ENCODE measurements around the gene EMC9. TPM values are rescaled to one million over a fixed set of nuclear protein-coding genes. Genes with fewer than 3 reads are reported as not detected.

The EMC9 gene
- total and polyA plus RNA-seq, 10 of the 15 experiments (the other 5 are each of a cell fraction or from before 2014, with no cell fraction given) = 15.3 to 60.5 (median 30.3) TPM

GRCh38 chr14:24190416-24190815, 49.0 kb upstream of the EMC9 start:
- intact Hi-C loops (cut with micrococcal nuclease; ENCODE audit: unreplicated experiment) (no loop called here), in situ Hi-C loops (cut with MboI) (no loop called here)
- peaks cover 9% of the 10 kb centered on the region for H3K4me1 ChIP-seq (ENCODE audit: control insufficient read depth, insufficient read depth, low read length)
- ATAC-seq = no peak
- no peak for DNase-seq (ENCODE audit: low read depth, low spot score)
- WGBS (ENCODE audit: insufficient coverage, insufficient replicate concordance, low lambda C conversion rate, missing lambda C conversion rate) = 83% methylated on average over 10 of the region's 10 CpGs
- CTCF ChIA-PET = interaction anchor here (1.2 to 2.2 kb wide), 2 partner anchors 52 to 106 kb away, joined by 3 to 7 read pairs; partner anchors contain the start of gene TINF2
- no peaks in the 10 kb centered on the region for H3K27me3 ChIP-seq (replicated peaks in 1 of 2; ENCODE audit: control insufficient read depth in 2 of 2, insufficient read depth in 2 of 2, low read length in 1 of 2)
- peaks cover 37% of the 10 kb centered on the region for H3K79me2 ChIP-seq (ENCODE audit: control insufficient read depth, insufficient read depth, low read length)
- FAIRE-seq = no peak
- no peak overlapping the region for H3K4me2 ChIP-seq (ENCODE audit: control insufficient read depth, insufficient read depth)
- RAD21 ChIA-PET (ENCODE audit: unreplicated experiment) = no interaction called here
- TF ChIP-seq JUNB (IDR thresholded peaks at IDR 0.05) (no peak), ZBTB11 (CRISPR knock-in tag; IDR thresholded peaks at IDR 0.05) (no peak), PAX8 (IDR thresholded peaks at IDR 0.05) (no peak), ZSCAN29 (IDR thresholded peaks at IDR 0.05) (no peak), USF1 (IDR thresholded peaks at IDR 0.05; ENCODE audit: borderline replicate concordance, extremely low read length, insufficient read depth, low read depth, low read length) (no peak)
- no peak overlapping the region for H3K4me3 ChIP-seq
- no peak overlapping the region for H2AFZ ChIP-seq (ENCODE audit: control insufficient read depth, low read depth, low read length)
- H3K9ac ChIP-seq (ENCODE audit: control insufficient read depth, insufficient read depth, low read length) = no peak overlapping the region
- BruUV-seq (replicated peaks) = no TSS peak
- peaks cover 2 to 17% of the 10 kb centered on the region in 2 experiments for H3K36me3 ChIP-seq (ENCODE audit: control insufficient read depth in 2 of 2, insufficient read depth in 2 of 2, low read length in 1 of 2)
- SMC1A ChIA-PET (ENCODE audit: uncharacterized antibody, unreplicated experiment) = no interaction called here
- H3K27ac ChIP-seq (ENCODE audit: control insufficient read depth, insufficient read depth) = no peak overlapping the region
- no peaks in the 10 kb centered on the region for H4K20me1 ChIP-seq (ENCODE audit: control insufficient read depth, insufficient read depth)
- POLR2A ChIA-PET = interaction anchor here (1.0 to 2.5 kb wide), 3 partner anchors 23 to 65 kb away, joined by 3 to 10 read pairs (median 3); partner anchors contain the start of genes CHMP4A, PSME2 and RNF31
- no peaks in the 10 kb centered on the region for H3K9me3 ChIP-seq (replicated peaks; ENCODE audit: control insufficient read depth, insufficient read depth, low read length)
